MM.1S (cell line): ENCODE measurements around the gene ALDOA.

Experiments used
- DNase-seq: peaks from one replicate; pipeline ENCODE4 v3.0.0-alpha.2; 2015
- H2AFZ ChIP-seq: fragments of 300-600 bp; sonication (generic); 2 replicates; pipeline ENCODE4 v1.6.0; 2016; ENCODE audit warnings: antibody characterized with exemption, low read length
- H3F3A ChIP-seq: fragments of 300-600 bp; sonication (generic); 2 replicates; pipeline ENCODE4 v1.6.1; 2016; ENCODE audit warnings: mild to moderate bottlenecking, antibody characterized with exemption, low read length, moderate library complexity, mixed read lengths; ENCODE audit not compliant: insufficient read depth
- H3K27ac ChIP-seq: fragments of 300-600 bp; sonication (generic); 2 replicates; pipeline ENCODE4 v1.5.1; 2016; ENCODE audit warnings: mild to moderate bottlenecking, low read length
- H3K27me3 ChIP-seq: fragments of 300-600 bp; sonication (generic); replicated peaks from 2 replicates; pipeline ENCODE4 v1.6.0; 2016; ENCODE audit warnings: low read length; ENCODE audit not compliant: insufficient read depth
- H3K36me3 ChIP-seq: fragments of 300-600 bp; sonication (generic); replicated peaks from 2 replicates; pipeline ENCODE4 v1.6.1; 2016; ENCODE audit warnings: mild to moderate bottlenecking, low read length, mixed read lengths; ENCODE audit not compliant: insufficient read depth
- H3K4me1 ChIP-seq: fragments of 300-600 bp; sonication (generic); 2 replicates; pipeline ENCODE4 v1.6.1; 2016; ENCODE audit warnings: low read length, mixed read lengths
- H3K4me2 ChIP-seq: fragments of 300-600 bp; sonication (generic); 2 replicates; pipeline ENCODE4 v1.6.0; 2016; ENCODE audit warnings: low read depth, low read length
- H3K4me3 ChIP-seq: fragments of 300-600 bp; sonication (generic); 2 replicates; pipeline ENCODE4 v1.5.1; 2016; ENCODE audit warnings: low read length, mixed read lengths
- H3K79me2 ChIP-seq: fragments of 300-600 bp; sonication (generic); 2 replicates; pipeline ENCODE4 v1.6.1; 2016; ENCODE audit warnings: mixed run types, low read length, mixed read lengths
- H3K9ac ChIP-seq: fragments of 300-600 bp; sonication (generic); 2 replicates; pipeline ENCODE4 v1.6.1; 2016; ENCODE audit warnings: low read length, mixed read lengths
- H3K9me2 ChIP-seq: fragments of 300-600 bp; sonication (generic); replicated peaks from 2 replicates; pipeline ENCODE4 v1.6.1; 2016; ENCODE audit warnings: mild to moderate bottlenecking, low read length, mixed read lengths; ENCODE audit not compliant: insufficient read depth
- H3K9me3 ChIP-seq: fragments of 300-600 bp; sonication (generic); replicated peaks from 2 replicates; pipeline ENCODE4 v1.6.1; 2016; ENCODE audit warnings: mild to moderate bottlenecking, low read length, mixed read lengths; ENCODE audit not compliant: insufficient read depth
- H4K20me1 ChIP-seq: fragments of 300-600 bp; sonication (generic); 2 replicates; pipeline ENCODE4 v1.6.1; 2016; ENCODE audit warnings: mild to moderate bottlenecking, low read length, moderate library complexity, mixed read lengths; ENCODE audit not compliant: insufficient read depth
- CTCF ChIP-seq: fragments of 300-600 bp; sonication (generic); IDR thresholded peaks from 2 replicates; pipeline ENCODE4 v1.5.1; 2016; ENCODE audit warnings: antibody characterized with exemption, low read length, mixed read lengths
- EZH2 ChIP-seq: fragments of 300-600 bp; sonication (generic); optimal IDR thresholded peaks from 2 replicates; pipeline ENCODE3; 2017; ENCODE audit warnings: low read depth, mild to moderate bottlenecking, antibody characterized with exemption, low read length, mixed read lengths
- EZH2phosphoT487 ChIP-seq: fragments of 300-600 bp; sonication (generic); IDR thresholded peaks from 2 replicates; pipeline ENCODE4 v1.6.1; 2018; ENCODE audit warnings: antibody characterized with exemption, low read length

Gene ALDOA

GRCh38 chr16:30086291-30087140 lies 21.0 kb downstream of the ALDOA start:
- TF ChIP-seq EZH2phosphoT487 (no peak), CTCF (no peak), EZH2 (no peak)
- Histone ChIP-seq H3K9ac (no peak overlapping the region), H3K4me2 (no peak overlapping the region), H3K4me3 (no peak overlapping the region), H4K20me1 (no peaks in the 10 kb centered on the region), H3K4me1 (no peaks in the 10 kb centered on the region), H3F3A (no peaks in the 10 kb centered on the region; the same call in 1 of the 2 replicates), H3K79me2 (no peaks in the 10 kb centered on the region), H3K9me2 (no peaks in the 10 kb centered on the region), H3K9me3 (no peaks in the 10 kb centered on the region), H2AFZ (no peak overlapping the region), H3K27ac (no peak overlapping the region), H3K27me3 (no peaks in the 10 kb centered on the region), H3K36me3 (no peaks in the 10 kb centered on the region)
- no peak for DNase-seq

DNA sequence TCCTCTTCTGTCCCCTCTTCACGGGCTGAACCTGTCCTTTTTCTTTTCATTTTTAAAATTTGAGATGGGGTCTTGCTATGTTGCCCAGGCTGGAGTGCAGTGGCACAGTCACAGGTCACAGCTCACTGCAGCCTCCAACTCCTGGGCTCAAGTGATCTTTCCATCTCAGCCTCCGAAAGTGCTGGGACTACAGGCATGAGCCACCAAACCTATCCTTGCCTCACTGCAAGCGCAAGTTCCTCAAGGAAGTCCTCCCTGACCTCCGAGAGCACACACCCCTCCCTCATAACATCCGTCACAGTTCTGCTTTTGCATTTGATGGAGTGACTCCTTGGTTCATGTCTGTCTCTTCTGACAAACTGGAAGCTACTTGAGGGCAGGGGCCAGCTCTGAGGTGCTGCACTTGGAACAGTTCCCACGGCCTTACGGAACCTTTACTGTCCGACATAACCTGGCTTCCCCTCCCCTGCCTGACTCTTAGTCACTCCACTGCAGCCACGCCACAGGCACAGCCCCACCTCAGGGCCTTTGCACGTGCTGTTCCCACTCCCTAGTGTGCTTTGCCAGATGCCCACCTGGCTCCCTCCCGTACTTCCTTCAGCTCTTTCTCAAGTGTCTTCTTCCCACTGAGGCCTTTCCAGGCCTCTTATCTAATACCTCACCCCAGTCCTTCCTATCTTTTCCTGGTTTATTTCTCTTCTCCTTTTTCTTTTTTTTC lies 21.8 kb downstream of the ALDOA start:
- Histone ChIP-seq H3K4me1 (no peaks in the 10 kb centered on the region), H2AFZ (no peak overlapping the region), H3K9me3 (no peaks in the 10 kb centered on the region), H3K36me3 (no peaks in the 10 kb centered on the region), H3K4me2 (no peak overlapping the region), H3K4me3 (no peak overlapping the region), H3K27me3 (no peaks in the 10 kb centered on the region), H4K20me1 (no peaks in the 10 kb centered on the region), H3K27ac (no peak overlapping the region), H3K9ac (no peak overlapping the region), H3K79me2 (no peaks in the 10 kb centered on the region), H3K9me2 (no peaks in the 10 kb centered on the region), H3F3A (peaks cover 4% of the 10 kb centered on the region; the same call in 1 of the 2 replicates)
- TF ChIP-seq EZH2phosphoT487, result no peak
- no peak for DNase-seq

GRCh38 chr16:30088237-30088831 lies 22.8 kb downstream of the ALDOA start:
- Histone ChIP-seq H3K27me3 (no peaks in the 10 kb centered on the region), H3K4me2 (no peak overlapping the region), H3K36me3 (no peaks in the 10 kb centered on the region), H3K9me2 (no peaks in the 10 kb centered on the region), H3K9ac (no peak overlapping the region), H3K4me1 (peaks cover 8% of the 10 kb centered on the region), H2AFZ (no peak overlapping the region), H3K79me2 (no peaks in the 10 kb centered on the region), H3F3A (peaks cover 13% of the 10 kb centered on the region), H3K4me3 (no peak overlapping the region), H4K20me1 (no peaks in the 10 kb centered on the region), H3K9me3 (no peaks in the 10 kb centered on the region), H3K27ac (no peak overlapping the region)
- no peak for TF ChIP-seq EZH2
- TF ChIP-seq EZH2phosphoT487, result no peak
- TF ChIP-seq CTCF, result no peak
- no peak for DNase-seq
